Measurements from ENCODE around the gene UBE2J2. TPM values are rescaled to one million over a fixed set of nuclear protein-coding genes. Genes with fewer than 3 reads are reported as not detected.

The UBE2J2 gene
- total RNA-seq, 1 experiment from 2014 or later, result 182 TPM

GRCh38 chr1:1295154-1295923 is 21.7 kb upstream of the UBE2J2 start:
- H3K4me2 ChIP-seq (ENCODE audit: low read length), result no peak overlapping the region
- no peaks in the 10 kb centered on the region for H3K9me2 ChIP-seq (replicated peaks; ENCODE audit: low read length)
- POLR2A ChIA-PET (ENCODE audit: unreplicated experiment), result no interaction called here
- no TSS peak for BruUV-seq (replicated peaks)
- H3K27me3 ChIP-seq (ENCODE audit: low read length), result no peaks in the 10 kb centered on the region
- DNase-seq (no peak), ATAC-seq (no peak)
- intact Hi-C loops (cut with micrococcal nuclease), result no loop called here
- peaks cover 12% of the 10 kb centered on the region for H3K4me1 ChIP-seq (ENCODE audit: insufficient read depth, low read length)
- no peaks in the 10 kb centered on the region for H3F3A ChIP-seq (ENCODE audit: low read length, unreplicated experiment)
- no peaks in the 10 kb centered on the region for H3K79me2 ChIP-seq (ENCODE audit: low read length)
- CTCF ChIA-PET, result no interaction called here
- H3K4me3 ChIP-seq (ENCODE audit: low read length), result no peak overlapping the region
- H3K36me3 ChIP-seq (ENCODE audit: low read depth, low read length), result no peaks in the 10 kb centered on the region
- no peak overlapping the region for H3K27ac ChIP-seq (ENCODE audit: low read length)
- no peaks in the 10 kb centered on the region for H4K20me1 ChIP-seq (ENCODE audit: low read length)
- H3K9ac ChIP-seq (ENCODE audit: low read length), result no peak overlapping the region
- H2AFZ ChIP-seq (ENCODE audit: low read length), result no peak overlapping the region
- TF ChIP-seq EZH2 (IDR thresholded peaks at IDR 0.05; ENCODE audit: low read length, unreplicated experiment), result no peak
- TF ChIP-seq EZH2phosphoT487 (IDR thresholded peaks at IDR 0.05; ENCODE audit: borderline replicate concordance, low read length), result no peak
- TF ChIP-seq CTCF (conservative IDR thresholded peaks at IDR 0.05; ENCODE audit: low read depth, low read length), result no peak
- H3K9me3 ChIP-seq (ENCODE audit: low read length), result no peaks in the 10 kb centered on the region

- ATAC-seq (no peak), DNase-seq (no peak)
- H3K36me3 ChIP-seq (ENCODE audit: low read depth, low read length), result no peaks in the 10 kb centered on the region
- H3K79me2 ChIP-seq (ENCODE audit: low read length), result no peaks in the 10 kb centered on the region
- H2AFZ ChIP-seq (ENCODE audit: low read length), result no peak overlapping the region
- H3K27me3 ChIP-seq (ENCODE audit: low read length), result no peaks in the 10 kb centered on the region
- no peaks in the 10 kb centered on the region for H3F3A ChIP-seq (ENCODE audit: low read length, unreplicated experiment)
- intact Hi-C loops (cut with micrococcal nuclease), result loop anchor here (5.0 kb wide), 1 partner anchor 57 kb away; no protein-coding TSS in a partner anchor
- H3K9me2 ChIP-seq (replicated peaks; ENCODE audit: low read length), result no peaks in the 10 kb centered on the region
- ChIA-PET CTCF (interaction anchor here (0.5 kb wide), 1 partner anchor 44 kb away, joined by 3 read pairs; no protein-coding TSS in a partner anchor), POLR2A (ENCODE audit: unreplicated experiment) (no interaction called here)
- H4K20me1 ChIP-seq (ENCODE audit: low read length), result no peaks in the 10 kb centered on the region
- H3K9me3 ChIP-seq (ENCODE audit: low read length), result no peaks in the 10 kb centered on the region
- no peak overlapping the region for H3K27ac ChIP-seq (ENCODE audit: low read length)
- no peak overlapping the region for H3K9ac ChIP-seq (ENCODE audit: low read length)
- peaks cover 12% of the 10 kb centered on the region for H3K4me1 ChIP-seq (ENCODE audit: insufficient read depth, low read length)
- BruUV-seq (replicated peaks), result no TSS peak
- H3K4me2 ChIP-seq (ENCODE audit: low read length), result no peak overlapping the region
- TF ChIP-seq EZH2 (IDR thresholded peaks at IDR 0.05; ENCODE audit: low read length, unreplicated experiment) (no peak), EZH2phosphoT487 (IDR thresholded peaks at IDR 0.05; ENCODE audit: borderline replicate concordance, low read length) (no peak), CTCF (conservative IDR thresholded peaks at IDR 0.05; ENCODE audit: low read depth, low read length) (no peak)
- H3K4me3 ChIP-seq (ENCODE audit: low read length), result no peak overlapping the region
Measured at GRCh38 chr1:1294250-1294890, 20.7 kb upstream of the UBE2J2 start.

Measured in PC-3 (cell line).